ENCODE results near the gene SLIT1. TPM values are rescaled to one million over a fixed set of nuclear protein-coding genes. Genes with fewer than 3 reads are reported as not detected.
A peak's percentile ranks its signal among the peaks of the same experiment; 100 is the strongest.

Gene SLIT1
- total and polyA plus RNA-seq, 2 of the 8 experiments (the other 6 are each of a cell fraction or from before 2014, with no cell fraction given): 0.70 to 0.88 TPM

DNA sequence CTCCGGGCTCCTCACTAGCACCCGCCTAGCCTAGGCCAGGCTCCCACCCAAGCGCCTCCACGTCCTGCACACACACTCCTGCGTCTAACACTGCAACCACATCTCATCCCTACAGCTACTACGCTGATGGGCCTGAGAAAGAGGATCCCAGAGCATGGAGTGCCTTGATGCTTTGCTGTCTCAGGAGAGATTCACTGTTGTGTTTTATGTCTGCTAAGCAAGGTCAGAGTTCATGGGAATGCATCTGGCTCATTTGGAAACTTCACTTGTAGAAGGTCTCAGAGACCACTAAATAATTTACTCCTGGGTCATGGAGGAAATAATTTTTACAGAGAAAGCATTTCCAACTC lies 88.7 kb downstream of the SLIT1 start:
- CTCF ChIA-PET (ENCODE audit: partially characterized antibody): interaction anchor here (1.5 to 42.3 kb wide), 6 partner anchors 7 to 121 kb away, joined by 3 to 1348 read pairs (median 7); no protein-coding TSS in a partner anchor
- H3K4me1 ChIP-seq (replicated peaks in 1 of 4; ENCODE audit: control insufficient read depth in 3 of 4, insufficient read depth in 4 of 4, low read length in 3 of 4): peaks cover 0 to 19% (median 8%) of the 10 kb centered on the region in 4 experiments; a peak in 5 of 7 replicates
- H3K36me3 ChIP-seq (ENCODE audit: control insufficient read depth in 2 of 4, insufficient read depth in 4 of 4, low read length in 3 of 4): no peaks in the 10 kb centered on the region
- H3K23me2 ChIP-seq (ENCODE audit: low read depth, low read length): no peaks in the 10 kb centered on the region
- H2BK5ac ChIP-seq (ENCODE audit: low read depth, low read length): no peak overlapping the region
- H4K20me1 ChIP-seq (replicated peaks in 1 of 2; ENCODE audit: control insufficient read depth in 1 of 2, insufficient read depth in 2 of 2, low read length in 2 of 2): no peaks in the 10 kb centered on the region
- no peaks in the 10 kb centered on the region for H3K27me3 ChIP-seq (replicated peaks in 1 of 4; ENCODE audit: control insufficient read depth in 3 of 4, extremely low read depth in 1 of 4, insufficient read depth in 3 of 4, low read length in 3 of 4)
- 0 out of 2 replicates have a peak overlapping the region, but pooled peaks have one; percentile 11 for H2AK5ac ChIP-seq (ENCODE audit: low read depth, low read length)
- no peak overlapping the region for H3K23ac ChIP-seq (ENCODE audit: insufficient read length)
- DNase-seq (ENCODE audit: low read depth in 1 of 2, low spot score in 2 of 2) (no peak), FAIRE-seq (peak; percentile 13)
- H3K18ac ChIP-seq (ENCODE audit: extremely low read depth, low read length): no peak overlapping the region
- H2AFZ ChIP-seq (ENCODE audit: low read length): no peak overlapping the region
- no peaks in the 10 kb centered on the region for H3K79me2 ChIP-seq (ENCODE audit: control insufficient read depth in 1 of 2, insufficient read depth in 2 of 2, low read length in 2 of 2)
- no peak overlapping the region for H3K4ac ChIP-seq (replicated peaks; ENCODE audit: insufficient read length, low read depth, low read length)
- no peak overlapping the region for H2BK120ac ChIP-seq (replicated peaks; ENCODE audit: low read depth, low read length)
- no peak overlapping the region for H2BK12ac ChIP-seq (ENCODE audit: low read depth, low read length)
- no peak overlapping the region for H4K8ac ChIP-seq (ENCODE audit: extremely low read depth, insufficient read depth, low read length)
- POLR2A ChIA-PET (ENCODE audit: partially characterized antibody): no interaction called here
- no peaks in the 10 kb centered on the region for H3K79me1 ChIP-seq (ENCODE audit: low read depth, low read length)
- WGBS, 2 experiments (ENCODE audit: extremely low coverage in 1 of 2, insufficient coverage in 1 of 2, insufficient read length in 1 of 2, insufficient replicate concordance in 2 of 2, low coverage in 1 of 2, low lambda C conversion rate in 2 of 2, missing lambda C conversion rate in 1 of 2): 87% methylated on average over 6 of the region's 6 CpGs; no CpG with 5 or more reads in 1 of the 2 experiments
- no peak overlapping the region for H2BK15ac ChIP-seq (ENCODE audit: low read length)
- H4K5ac ChIP-seq (ENCODE audit: insufficient read length, low read depth, low read length): no peak overlapping the region
- H3K56ac ChIP-seq (replicated peaks; ENCODE audit: insufficient read length, low read depth, low read length): no peak overlapping the region
- H3K9me3 ChIP-seq (ENCODE audit: insufficient read depth in 2 of 2, low read depth in 1 of 2, low read length in 1 of 2): no peaks in the 10 kb centered on the region
- no peak overlapping the region for H4K91ac ChIP-seq (replicated peaks; ENCODE audit: insufficient read length, low read length)
- H3K4me2 ChIP-seq (ENCODE audit: insufficient read depth in 1 of 2, low read depth in 2 of 2, low read length in 2 of 2): no peak overlapping the region
- no peak overlapping the region for H3K27ac ChIP-seq (ENCODE audit: low read depth, low read length)
- H3K14ac ChIP-seq (ENCODE audit: insufficient read length): no peak overlapping the region
- no peak overlapping the region for H3K4me3 ChIP-seq (ENCODE audit: extremely low read depth in 1 of 4, insufficient read depth in 2 of 4, low read depth in 3 of 4, low read length in 4 of 4)
- no peak overlapping the region for H2BK20ac ChIP-seq (ENCODE audit: low read length)
- no peak overlapping the region for H3K9ac ChIP-seq (replicated peaks in 1 of 4; ENCODE audit: extremely low read depth in 1 of 4, low read depth in 3 of 4, low read length in 3 of 4)
- TF ChIP-seq SP4 (IDR thresholded peaks at IDR 0.05; ENCODE audit: low read length): no peak
- no peak for TF ChIP-seq EGR1 (IDR thresholded peaks at IDR 0.05; ENCODE audit: borderline replicate concordance, low read depth, low read length)
- TF ChIP-seq, protein P1, sequence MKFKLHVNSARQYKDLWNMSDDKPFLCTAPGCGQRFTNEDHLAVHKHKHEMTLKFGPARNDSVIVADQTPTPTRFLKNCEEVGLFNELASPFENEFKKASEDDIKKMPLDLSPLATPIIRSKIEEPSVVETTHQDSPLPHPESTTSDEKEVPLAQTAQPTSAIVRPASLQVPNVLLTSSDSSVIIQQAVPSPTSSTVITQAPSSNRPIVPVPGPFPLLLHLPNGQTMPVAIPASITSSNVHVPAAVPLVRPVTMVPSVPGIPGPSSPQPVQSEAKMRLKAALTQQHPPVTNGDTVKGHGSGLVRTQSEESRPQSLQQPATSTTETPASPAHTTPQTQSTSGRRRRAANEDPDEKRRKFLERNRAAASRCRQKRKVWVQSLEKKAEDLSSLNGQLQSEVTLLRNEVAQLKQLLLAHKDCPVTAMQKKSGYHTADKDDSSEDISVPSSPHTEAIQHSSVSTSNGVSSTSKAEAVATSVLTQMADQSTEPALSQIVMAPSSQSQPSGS (IDR thresholded peaks at IDR 0.05; ENCODE audit: low read length): no peak
- TF ChIP-seq, protein P2, sequence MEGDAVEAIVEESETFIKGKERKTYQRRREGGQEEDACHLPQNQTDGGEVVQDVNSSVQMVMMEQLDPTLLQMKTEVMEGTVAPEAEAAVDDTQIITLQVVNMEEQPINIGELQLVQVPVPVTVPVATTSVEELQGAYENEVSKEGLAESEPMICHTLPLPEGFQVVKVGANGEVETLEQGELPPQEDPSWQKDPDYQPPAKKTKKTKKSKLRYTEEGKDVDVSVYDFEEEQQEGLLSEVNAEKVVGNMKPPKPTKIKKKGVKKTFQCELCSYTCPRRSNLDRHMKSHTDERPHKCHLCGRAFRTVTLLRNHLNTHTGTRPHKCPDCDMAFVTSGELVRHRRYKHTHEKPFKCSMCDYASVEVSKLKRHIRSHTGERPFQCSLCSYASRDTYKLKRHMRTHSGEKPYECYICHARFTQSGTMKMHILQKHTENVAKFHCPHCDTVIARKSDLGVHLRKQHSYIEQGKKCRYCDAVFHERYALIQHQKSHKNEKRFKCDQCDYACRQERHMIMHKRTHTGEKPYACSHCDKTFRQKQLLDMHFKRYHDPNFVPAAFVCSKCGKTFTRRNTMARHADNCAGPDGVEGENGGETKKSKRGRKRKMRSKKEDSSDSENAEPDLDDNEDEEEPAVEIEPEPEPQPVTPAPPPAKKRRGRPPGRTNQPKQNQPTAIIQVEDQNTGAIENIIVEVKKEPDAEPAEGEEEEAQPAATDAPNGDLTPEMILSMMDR (IDR thresholded peaks at IDR 0.05; ENCODE audit: control extremely low read depth in 1 of 3, insufficient read depth in 1 of 3, low read depth in 1 of 3, low read length in 3 of 3): no peak
- no peak for TF ChIP-seq CBX8 (IDR thresholded peaks at IDR 0.05; ENCODE audit: borderline replicate concordance, low read depth, low read length)

Measured in H1 (cell line).